HG03378 (cell line): ENCODE measurements around the gene ATP10A.

Source experiments
- ATAC-seq: cut with Tn5 transposase; IDR thresholded peaks from one replicate; pipeline ENCODE4 v1.9.1; 2021; ENCODE audit warnings: mild to moderate bottlenecking, moderate library complexity; ENCODE audit not compliant: unreplicated experiment

Gene ATP10A

DNA sequence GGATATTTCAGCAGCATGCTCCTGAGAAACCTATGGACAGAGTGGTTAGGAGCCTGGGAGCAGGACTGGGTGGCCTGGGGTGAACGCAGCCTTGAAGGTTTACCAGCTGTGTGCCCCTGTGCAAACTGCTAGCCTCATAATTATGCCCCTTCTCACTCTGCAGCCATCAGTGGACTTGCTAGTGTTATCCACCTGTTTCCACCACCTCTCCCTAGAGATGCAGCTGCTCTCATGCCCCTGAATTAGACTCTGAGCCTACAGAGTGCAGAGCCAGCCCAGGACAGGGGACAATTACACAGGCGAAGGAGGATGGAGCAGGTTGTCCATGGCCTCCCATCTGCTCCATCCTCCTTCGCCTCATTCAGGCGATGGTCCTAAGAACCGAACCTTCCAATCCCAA lies 175.9 kb downstream of the ATP10A start:
- ATAC-seq, result no peak

GRCh38 chr15:25686780-25687179 lies 176.3 kb downstream of the ATP10A start:
- no peak for ATAC-seq

GRCh38 chr15:25684521-25685431 lies 178.4 kb downstream of the ATP10A start:
- no peak for ATAC-seq

DNA sequence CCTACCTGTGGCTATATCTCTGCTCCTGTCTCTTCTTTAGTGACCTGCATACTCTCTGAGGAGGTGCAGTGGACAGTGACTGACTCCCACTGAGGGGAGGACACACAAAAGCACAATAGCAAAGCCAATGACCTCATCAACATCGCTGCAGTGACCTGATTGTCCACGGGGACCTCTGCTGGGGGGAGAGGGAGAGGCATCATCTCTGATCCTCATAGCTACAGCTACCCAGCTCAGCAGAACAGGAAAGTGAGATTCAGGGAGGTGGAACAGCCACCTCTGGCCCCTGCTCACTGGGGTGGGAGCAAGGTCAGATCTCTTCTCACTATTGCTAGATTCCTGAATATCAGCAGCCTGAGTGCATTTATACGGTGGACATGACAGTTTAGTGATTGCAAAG lies 179.2 kb downstream of the ATP10A start:
- ATAC-seq, result no peak

GRCh38 chr15:25683415-25683814 lies 179.7 kb downstream of the ATP10A start:
- no peak for ATAC-seq

GRCh38 chr15:25682340-25682739 lies 180.8 kb downstream of the ATP10A start:
- ATAC-seq, result no peak

- ATAC-seq, result no peak
These were observed 182.5 kb downstream of the ATP10A start for GRCh38 chr15:25680686-25681025.

DNA sequence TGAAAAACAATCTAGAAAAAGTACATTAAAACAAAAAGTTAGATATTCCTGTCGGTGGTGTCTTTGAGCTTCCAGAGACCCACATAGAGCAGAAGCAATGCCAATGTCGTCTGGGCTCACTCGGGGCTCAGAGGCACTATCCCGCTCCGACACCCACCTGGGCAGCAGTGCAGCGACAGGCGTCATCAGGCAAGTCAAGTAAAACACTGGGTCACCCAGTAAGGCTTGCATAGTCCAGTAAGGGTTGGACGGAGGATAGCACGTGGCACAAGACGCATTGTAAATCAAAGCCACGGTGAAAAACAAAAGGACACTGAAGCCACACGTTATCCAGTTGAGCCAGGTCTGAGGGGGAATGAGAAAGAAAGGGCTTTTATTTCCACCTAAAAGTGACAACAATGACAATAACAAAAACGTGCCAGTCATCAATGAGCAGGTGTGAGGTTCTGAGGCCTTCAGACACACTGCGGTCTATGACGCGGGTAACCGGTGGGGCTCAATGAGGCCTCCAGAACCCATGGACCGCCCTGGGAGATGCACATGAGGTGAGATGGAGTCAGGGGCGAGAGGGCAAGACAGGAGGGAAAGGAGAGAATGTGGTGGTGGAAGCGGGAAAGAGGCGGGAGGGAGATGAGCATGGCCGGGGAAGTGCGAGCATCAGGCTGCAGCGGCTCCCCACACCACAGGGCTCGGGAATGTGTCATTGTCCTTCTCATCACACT lies 183.0 kb downstream of the ATP10A start:
- ATAC-seq, result no peak

DNA sequence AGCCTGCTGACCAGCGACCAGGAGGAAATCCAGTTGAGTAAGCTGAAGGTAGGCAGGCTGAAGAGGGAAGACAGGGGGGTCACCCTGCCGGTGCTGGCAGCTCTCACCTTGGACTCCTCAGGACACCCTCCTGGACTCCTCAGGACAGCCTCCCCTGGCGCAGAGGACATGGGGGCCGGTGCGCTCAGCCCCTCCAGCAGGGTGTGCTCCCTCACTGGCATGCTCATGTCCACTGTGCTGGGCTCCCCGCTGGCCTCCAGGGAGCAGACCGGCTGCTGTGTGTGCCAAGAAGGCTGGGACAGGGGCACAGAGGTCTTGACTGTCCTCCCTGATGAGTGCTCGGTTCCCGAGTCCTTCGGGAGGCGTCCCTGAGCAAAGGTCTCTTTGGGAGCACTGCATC lies 183.6 kb downstream of the ATP10A start:
- ATAC-seq, result no peak

- no peak for ATAC-seq
These were observed 184.6 kb downstream of the ATP10A start for GRCh38 chr15:25678500-25678855.

DNA sequence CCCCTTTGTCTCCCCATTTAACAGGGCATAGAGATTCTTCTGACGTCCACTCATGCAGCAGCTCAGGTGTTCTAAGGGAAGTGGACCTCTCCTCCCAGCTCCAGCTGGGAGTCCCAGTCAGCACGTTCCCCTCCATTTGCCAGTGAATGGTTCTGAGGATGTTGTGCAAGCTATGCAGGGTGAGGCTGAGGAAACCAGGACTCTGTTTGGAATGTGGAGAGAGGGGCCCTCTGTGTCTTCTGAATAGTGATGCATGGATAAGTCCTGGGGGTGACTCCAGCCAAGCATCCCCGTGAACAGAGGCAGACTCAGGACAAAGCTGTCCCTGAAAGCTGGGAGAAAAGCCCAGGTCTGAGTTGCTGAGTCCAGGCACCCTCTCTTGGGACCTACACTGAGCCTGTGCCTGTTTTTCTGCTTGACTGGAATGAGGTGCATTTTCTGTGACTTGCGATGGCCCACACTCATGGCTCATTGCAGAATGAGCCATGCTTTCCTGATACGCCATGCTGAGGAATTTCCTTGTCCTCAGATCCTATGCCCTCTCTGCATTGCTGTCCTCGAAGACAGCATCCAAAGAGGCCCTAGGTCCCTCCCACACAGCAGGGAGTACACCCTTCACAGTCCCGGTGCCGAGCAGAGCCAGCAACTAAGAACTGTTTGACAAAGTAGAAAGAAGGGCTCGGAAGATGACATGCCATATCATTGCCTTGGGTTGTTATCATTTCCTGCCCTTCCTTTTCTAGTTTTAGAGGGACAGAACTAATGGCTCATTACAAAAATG lies 185.2 kb downstream of the ATP10A start:
- no peak for ATAC-seq

DNA sequence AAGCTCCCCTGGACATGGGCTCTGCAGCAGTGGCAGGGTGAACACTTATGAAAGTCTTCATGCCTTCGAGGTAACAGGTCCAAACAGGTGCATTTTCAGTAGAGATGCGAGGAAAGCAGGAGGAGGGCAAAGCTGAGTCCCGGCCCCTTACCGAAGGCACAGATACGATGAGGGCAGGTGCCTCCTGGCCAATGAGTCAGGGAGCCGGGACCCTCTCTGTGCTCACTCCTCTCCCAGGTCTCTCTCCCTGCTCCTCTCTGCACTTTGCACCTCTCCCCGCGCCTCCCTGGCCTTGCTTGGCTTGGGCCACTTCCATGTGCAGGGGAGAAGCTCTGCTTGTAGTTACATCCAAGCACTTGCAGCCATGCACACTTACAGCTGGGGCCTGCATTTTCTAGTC lies 187.1 kb downstream of the ATP10A start:
- no peak for ATAC-seq

DNA sequence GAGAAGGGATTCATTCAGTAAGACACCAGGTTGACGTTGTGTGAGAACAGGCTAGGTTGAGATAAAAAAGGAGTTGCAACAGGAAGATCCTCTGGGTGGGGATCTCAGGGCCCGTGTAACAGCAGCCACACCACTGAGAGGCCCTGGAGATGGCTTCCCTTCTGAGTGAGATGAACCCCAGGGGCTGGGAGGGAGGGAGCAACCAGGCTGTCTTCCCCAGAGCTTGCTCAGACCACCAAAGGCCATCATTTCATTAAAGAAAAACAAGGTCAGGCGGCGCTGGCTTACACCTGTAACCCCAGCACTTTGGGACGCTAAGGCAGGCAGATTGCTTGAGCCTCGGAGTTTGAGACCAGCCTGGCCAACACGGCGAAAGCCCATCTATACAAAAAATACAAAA lies 187.7 kb downstream of the ATP10A start:
- ATAC-seq, result no peak

DNA sequence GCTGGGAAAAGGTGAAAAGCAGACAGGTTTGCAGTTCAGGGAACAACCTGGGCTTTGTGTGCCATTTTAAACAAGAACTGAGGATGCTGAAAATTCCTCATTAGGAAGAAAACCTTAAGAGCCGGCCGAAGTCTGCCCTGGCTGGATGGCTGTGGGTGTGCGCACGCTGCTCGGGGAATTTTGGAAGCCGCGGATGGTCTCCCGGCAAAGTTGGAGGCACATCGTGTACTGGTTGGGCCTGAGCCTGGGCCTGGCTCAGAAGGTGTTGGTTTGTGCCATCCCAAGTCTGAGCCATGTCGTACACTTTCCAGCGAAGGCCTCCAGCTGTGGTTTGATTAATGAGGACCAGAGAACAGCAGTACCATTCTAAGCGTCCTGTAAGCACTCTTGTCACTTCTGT lies 188.2 kb downstream of the ATP10A start:
- no peak for ATAC-seq

DNA sequence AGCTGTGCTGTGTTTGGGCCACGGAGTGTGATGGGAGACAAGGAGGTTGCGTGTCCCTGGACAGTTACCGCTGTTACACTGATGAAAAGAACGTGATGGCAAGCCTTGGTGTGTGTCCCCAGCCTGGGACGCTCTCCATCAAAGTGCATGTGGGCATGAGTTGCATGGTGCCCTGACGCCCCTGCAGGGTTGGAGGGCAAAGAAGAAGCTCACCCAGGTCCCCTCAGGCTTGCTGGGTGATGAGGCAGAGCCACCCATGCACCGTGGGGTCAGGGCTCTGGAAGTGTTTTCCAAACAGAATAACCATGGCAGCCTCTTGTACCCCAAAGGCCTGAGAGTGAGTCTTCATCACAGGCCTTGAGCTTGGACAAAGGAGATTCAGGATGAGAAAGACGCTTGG lies 189.2 kb downstream of the ATP10A start:
- no peak for ATAC-seq

- ATAC-seq, result no peak
These were observed 189.8 kb downstream of the ATP10A start for GRCh38 chr15:25673351-25673750.

DNA sequence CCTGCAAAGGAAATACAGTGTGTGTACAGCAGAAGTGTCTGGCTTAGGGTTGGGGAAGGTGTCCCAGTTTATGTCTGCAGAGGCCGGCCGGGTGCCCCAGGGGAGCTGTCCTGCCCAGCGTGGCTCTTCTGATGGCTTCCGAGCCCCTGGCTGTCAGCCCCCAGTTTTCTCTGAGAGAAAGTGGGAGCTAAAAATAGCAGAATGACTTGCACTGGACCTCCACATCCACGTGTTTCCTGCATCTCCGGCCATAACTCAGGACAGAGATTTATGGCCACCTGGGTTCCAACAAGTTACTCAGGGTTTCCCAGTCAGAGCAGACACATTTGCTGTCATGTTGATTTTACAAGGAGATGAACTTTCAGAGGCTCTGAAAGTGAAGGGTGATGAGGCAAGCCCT lies 192.0 kb downstream of the ATP10A start:
- ATAC-seq, result no peak

GRCh38 chr15:25670621-25671020 lies 192.5 kb downstream of the ATP10A start:
- ATAC-seq, result no peak

DNA sequence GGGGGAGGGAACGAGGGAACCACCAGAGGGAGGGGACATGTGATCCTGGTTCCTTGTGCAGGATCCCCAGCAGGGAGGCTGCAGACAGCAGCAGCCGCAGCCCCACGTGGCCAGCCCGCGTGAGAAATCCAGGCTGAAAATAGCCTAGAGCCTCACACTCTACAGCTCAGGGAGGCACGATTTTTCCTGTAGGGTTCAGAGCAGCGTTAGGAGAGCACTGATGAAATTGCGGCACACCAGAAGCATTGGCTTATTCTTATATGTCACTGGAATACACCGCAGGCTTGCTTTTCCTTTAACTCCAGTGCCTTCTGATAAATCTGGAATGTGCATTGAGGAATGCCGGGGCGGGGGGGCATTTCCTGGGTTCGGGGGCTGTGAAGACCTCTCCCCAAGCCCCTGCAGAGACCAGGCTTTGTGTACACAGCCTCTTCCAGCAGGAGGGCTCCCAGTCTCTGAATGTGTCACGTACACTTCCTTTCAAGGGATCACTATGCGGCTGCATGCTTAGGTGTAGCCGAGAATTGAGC lies 193.0 kb downstream of the ATP10A start:
- ATAC-seq, result no peak

GRCh38 chr15:25668901-25669300 lies 194.2 kb downstream of the ATP10A start:
- no peak for ATAC-seq

GRCh38 chr15:25668236-25668795 lies 194.8 kb downstream of the ATP10A start:
- ATAC-seq, result no peak
